ENCODE measurements around the gene TAF4.

DNA sequence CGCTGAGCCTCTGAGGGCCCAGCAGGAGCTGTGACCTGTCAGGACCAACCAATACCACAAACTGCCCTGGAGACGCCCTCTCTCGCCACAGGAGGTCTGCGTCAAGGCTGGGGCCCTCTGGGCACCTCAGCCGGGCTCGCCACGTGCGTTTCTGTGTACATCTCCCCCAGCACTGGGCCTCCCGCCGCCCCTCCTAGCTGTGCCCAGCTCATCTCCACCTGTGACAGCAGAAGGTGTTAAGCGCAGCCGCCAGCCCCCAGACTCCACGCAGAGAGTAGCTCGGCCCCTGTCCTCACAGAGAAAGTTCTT, 91.4 kb downstream of the TAF4 start:
- TF ChIP-seq, protein P1, sequence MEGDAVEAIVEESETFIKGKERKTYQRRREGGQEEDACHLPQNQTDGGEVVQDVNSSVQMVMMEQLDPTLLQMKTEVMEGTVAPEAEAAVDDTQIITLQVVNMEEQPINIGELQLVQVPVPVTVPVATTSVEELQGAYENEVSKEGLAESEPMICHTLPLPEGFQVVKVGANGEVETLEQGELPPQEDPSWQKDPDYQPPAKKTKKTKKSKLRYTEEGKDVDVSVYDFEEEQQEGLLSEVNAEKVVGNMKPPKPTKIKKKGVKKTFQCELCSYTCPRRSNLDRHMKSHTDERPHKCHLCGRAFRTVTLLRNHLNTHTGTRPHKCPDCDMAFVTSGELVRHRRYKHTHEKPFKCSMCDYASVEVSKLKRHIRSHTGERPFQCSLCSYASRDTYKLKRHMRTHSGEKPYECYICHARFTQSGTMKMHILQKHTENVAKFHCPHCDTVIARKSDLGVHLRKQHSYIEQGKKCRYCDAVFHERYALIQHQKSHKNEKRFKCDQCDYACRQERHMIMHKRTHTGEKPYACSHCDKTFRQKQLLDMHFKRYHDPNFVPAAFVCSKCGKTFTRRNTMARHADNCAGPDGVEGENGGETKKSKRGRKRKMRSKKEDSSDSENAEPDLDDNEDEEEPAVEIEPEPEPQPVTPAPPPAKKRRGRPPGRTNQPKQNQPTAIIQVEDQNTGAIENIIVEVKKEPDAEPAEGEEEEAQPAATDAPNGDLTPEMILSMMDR (IDR thresholded peaks at IDR 0.05) = no peak
- TF ChIP-seq SIN3A (IDR thresholded peaks at IDR 0.05; ENCODE audit: borderline replicate concordance, insufficient read depth, low read depth, low read length) = no peak

All from Panc1 (cell line).